ENCODE measurements around the gene INHA.

INHA gene

GRCh38 chr2:219591091-219591490 is 19.0 kb downstream of the INHA start:
- TF ChIP-seq CTCF (IDR thresholded peaks at IDR 0.05; ENCODE audit: insufficient read depth, low read length, poor library complexity, severe bottlenecking) (no peak), EZH2phosphoT487 (conservative IDR thresholded peaks at IDR 0.05; ENCODE audit: low read length) (no peak)

GRCh38 chr2:219592736-219593135 is 20.6 kb downstream of the INHA start:
- Histone ChIP-seq H3K9me2 (replicated peaks; ENCODE audit: insufficient read depth, low read length) (no peaks in the 10 kb centered on the region), H4K20me1 (ENCODE audit: low read depth, low read length) (no peaks in the 10 kb centered on the region), H3K4me2 (ENCODE audit: low read depth, low read length, poor library complexity, severe bottlenecking) (no peak overlapping the region), H3K9ac (ENCODE audit: low read length) (no peak overlapping the region), H3F3A (ENCODE audit: insufficient read depth) (no peaks in the 10 kb centered on the region), H3K27ac (ENCODE audit: low read depth, low read length) (no peak overlapping the region), H3K9me3 (ENCODE audit: insufficient read depth, low read length) (no peaks in the 10 kb centered on the region), H3K4me3 (ENCODE audit: insufficient read depth, low read length, poor library complexity, severe bottlenecking) (no peak overlapping the region), H3K79me2 (ENCODE audit: insufficient read depth, low read length) (no peaks in the 10 kb centered on the region), H3K27me3 (ENCODE audit: low read length) (no peaks in the 10 kb centered on the region), H3K36me3 (ENCODE audit: low read length) (no peaks in the 10 kb centered on the region), H2AFZ (ENCODE audit: low read depth, low read length, severe bottlenecking) (no peak overlapping the region)
- no peak for TF ChIP-seq CTCF (IDR thresholded peaks at IDR 0.05; ENCODE audit: insufficient read depth, low read length, poor library complexity, severe bottlenecking)
- TF ChIP-seq EZH2phosphoT487 (conservative IDR thresholded peaks at IDR 0.05; ENCODE audit: low read length) = no peak

More at GRCh38 chr2:219591091-219591490, 19.0 kb downstream of the INHA start:
- Histone ChIP-seq H3K79me2 (ENCODE audit: insufficient read depth, low read length) (no peaks in the 10 kb centered on the region), H3K4me3 (ENCODE audit: insufficient read depth, low read length, poor library complexity, severe bottlenecking) (no peak overlapping the region), H3K27ac (ENCODE audit: low read depth, low read length) (no peak overlapping the region), H3F3A (ENCODE audit: insufficient read depth) (no peaks in the 10 kb centered on the region), H4K20me1 (ENCODE audit: low read depth, low read length) (no peaks in the 10 kb centered on the region), H3K36me3 (ENCODE audit: low read length) (no peaks in the 10 kb centered on the region), H3K9ac (ENCODE audit: low read length) (no peak overlapping the region), H3K9me3 (ENCODE audit: insufficient read depth, low read length) (no peaks in the 10 kb centered on the region), H3K9me2 (replicated peaks; ENCODE audit: insufficient read depth, low read length) (no peaks in the 10 kb centered on the region), H2AFZ (ENCODE audit: low read depth, low read length, severe bottlenecking) (no peak overlapping the region), H3K27me3 (ENCODE audit: low read length) (no peaks in the 10 kb centered on the region), H3K4me2 (ENCODE audit: low read depth, low read length, poor library complexity, severe bottlenecking) (no peak overlapping the region)

- Histone ChIP-seq H3K9ac (ENCODE audit: low read length) (no peak overlapping the region), H3F3A (ENCODE audit: insufficient read depth) (no peaks in the 10 kb centered on the region), H3K4me2 (ENCODE audit: low read depth, low read length, poor library complexity, severe bottlenecking) (no peak overlapping the region), H3K27ac (ENCODE audit: low read depth, low read length) (no peak overlapping the region), H3K27me3 (ENCODE audit: low read length) (no peaks in the 10 kb centered on the region), H3K79me2 (ENCODE audit: insufficient read depth, low read length) (0 out of 2 replicates have a peak, but pooled peaks cover 1% of the 10 kb centered on the region), H3K4me3 (ENCODE audit: insufficient read depth, low read length, poor library complexity, severe bottlenecking) (no peak overlapping the region), H4K20me1 (ENCODE audit: low read depth, low read length) (no peaks in the 10 kb centered on the region), H3K36me3 (ENCODE audit: low read length) (no peaks in the 10 kb centered on the region), H3K9me2 (replicated peaks; ENCODE audit: insufficient read depth, low read length) (no peaks in the 10 kb centered on the region), H3K9me3 (ENCODE audit: insufficient read depth, low read length) (no peaks in the 10 kb centered on the region), H2AFZ (ENCODE audit: low read depth, low read length, severe bottlenecking) (no peak overlapping the region)
- TF ChIP-seq EZH2phosphoT487 (conservative IDR thresholded peaks at IDR 0.05; ENCODE audit: low read length) = no peak
- no peak for TF ChIP-seq CTCF (IDR thresholded peaks at IDR 0.05; ENCODE audit: insufficient read depth, low read length, poor library complexity, severe bottlenecking)
These were observed 21.0 kb downstream of the INHA start for GRCh38 chr2:219593154-219593553.
